CD4-positive, alpha-beta T cell treated with Interleukin-12 subunit alpha and Interleukin-12 subunit beta, for 1 hour (primary cell): ENCODE measurements around the gene IFNA14.
A peak's percentile ranks its signal among the peaks of the same experiment; 100 is the strongest.
"Not testable (repeated sequence)": the region's sequence is repeated elsewhere in the genome, so short reads cannot be mapped to it uniquely, and the experiment has no call there.

ENCODE experiments used
- DNase-seq: peaks from one replicate; pipeline ENCODE4 v3.0.0-alpha.2; 2020

The IFNA14 gene

DNA sequence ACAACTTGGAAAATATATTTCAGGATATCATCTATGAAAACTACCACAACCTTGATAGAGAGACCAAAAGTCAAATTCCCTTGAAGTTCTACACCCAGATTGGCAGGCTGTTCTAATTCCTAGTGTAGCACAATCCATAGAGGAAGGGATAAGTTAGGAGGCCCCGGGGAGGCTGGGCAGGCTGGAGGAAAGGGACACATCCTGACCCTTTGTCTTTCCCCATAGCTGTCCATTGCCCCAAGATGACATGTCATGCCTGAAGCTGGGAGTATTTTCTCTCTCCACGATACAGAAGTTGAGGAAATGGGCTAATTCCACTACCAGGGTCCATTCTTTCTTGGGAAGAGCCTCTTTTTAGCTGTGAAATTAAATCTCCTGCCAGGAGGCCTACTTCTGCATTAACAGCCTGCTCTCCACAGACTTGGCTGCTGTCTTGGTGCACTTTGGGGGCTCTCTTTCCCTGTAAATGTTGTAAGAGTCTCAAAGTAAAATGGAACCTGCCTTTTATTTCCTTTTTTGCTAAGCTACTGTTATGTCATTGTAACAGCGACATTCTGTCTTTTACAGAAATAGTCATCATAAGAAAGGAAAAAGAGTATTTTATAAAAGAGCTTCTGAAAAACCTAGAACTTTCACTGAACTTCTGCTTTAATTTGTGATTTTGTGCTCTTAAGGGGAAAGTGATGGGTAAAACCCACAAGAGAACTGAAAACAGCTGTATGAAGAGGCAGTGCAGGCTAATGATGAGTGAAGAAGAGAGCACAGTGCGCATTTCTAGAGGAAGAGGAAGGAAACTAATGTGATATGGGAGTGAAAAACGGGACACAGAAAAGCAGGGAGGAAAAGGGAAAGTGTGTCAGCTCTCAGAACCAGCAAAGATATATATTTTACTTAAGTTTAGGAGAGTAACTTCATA is 26.1 kb downstream of the IFNA14 start:
- DNase-seq = peak; percentile 7

DNA sequence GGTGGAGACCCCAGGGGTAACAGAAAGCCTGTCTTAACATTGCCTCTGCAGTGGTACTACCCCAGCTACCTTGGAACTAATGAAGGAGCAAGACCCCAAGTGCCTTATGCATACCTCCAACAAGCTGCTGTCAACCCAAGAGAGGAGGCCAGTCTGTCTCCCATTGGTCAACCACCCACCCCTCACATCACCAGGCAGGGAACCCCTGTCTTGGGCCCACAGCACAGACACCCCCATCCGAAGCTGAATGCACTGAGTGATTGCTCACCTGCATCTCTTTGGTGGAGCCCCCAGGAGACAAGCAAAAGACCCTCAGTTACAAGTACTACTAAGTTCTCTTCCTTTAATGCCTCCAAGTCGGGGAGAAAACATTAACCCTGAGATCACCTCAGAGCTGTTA is 27.6 kb downstream of the IFNA14 start:
- not testable (repeated sequence) for DNase-seq

DNA sequence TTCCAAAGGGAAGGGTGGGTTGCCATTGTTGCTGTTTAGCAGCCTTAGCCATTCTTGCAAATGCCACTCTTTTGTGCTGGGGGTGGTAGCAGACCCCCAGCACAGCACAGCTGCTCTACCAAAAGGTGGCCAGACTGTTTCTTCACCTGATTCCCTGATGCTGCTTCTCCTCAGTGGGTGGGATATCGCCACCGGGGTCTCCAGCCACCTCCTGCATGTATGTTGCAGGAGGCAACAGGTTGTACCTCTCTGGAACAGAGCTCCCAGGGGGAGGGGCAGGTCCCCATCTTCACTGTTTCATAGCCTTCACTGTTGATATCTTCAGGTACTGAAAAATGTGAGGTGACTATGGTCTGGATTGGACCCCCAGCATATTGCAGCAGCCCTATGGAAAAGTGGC is 29.0 kb downstream of the IFNA14 start:
- DNase-seq = not testable (repeated sequence)

DNA sequence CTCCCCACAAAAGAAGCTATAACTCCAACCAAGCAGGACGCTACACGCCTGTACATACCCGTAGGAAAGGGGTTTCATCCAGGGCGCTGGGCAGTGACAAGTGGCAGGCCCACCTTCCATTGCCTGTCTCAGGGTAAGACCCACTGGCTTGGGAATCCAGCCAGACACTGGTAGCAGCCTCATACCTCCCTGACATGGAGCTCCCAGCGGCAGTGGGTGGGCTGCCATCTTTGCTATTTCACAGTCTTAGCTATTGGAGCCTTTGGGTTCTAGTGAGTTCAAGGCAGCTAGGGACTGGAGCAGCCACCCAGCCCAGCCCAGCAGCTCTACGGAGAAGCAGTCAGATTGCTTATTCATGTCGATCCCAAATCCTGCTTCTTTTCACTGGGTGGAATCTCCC is 29.5 kb downstream of the IFNA14 start:
- DNase-seq = no peak

DNA sequence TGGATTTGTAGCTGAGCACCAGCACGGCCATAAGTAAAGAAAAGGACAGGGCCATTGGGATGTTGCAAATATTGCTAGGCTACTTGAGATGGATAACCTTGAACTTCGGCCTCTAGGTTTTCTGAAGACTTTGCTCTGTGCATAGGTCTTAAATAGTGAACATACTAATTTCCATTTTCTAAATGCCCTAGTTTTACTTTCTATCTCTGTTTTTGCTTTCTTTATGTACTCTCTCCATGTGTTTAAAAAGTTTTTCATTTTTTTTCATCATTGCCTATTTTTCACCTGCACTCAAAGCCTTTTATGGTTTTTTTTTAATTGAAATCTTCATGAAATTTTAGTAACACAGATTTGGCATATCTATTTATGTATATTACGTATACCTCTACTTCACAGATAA is 32.8 kb downstream of the IFNA14 start, which contains the start of gene IFNA10:
Gene IFNA10, minus strand, starts transcription at position 101 of the 400 bp plus-strand sequence. Its CDS starts 46 bp downstream, at position 55.
- not testable (repeated sequence) for DNase-seq

DNA sequence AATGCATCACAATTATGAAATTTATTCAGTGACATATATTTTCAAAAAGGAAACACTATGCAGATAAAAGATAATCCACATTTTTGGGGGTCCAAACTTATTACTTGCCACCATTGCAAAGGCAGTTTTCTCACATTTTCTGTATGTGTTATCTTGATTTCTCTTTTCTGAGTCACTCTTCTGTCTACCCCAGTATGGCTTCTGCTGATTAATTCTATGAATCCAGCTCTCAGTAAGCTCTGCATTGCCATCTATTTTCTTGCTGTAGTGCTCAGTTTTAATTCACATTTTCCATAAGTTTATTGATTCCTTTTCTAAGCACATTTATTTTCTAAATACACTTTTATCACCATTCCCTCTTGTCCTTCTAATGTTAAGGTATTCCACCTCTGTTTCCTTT is 34.6 kb downstream of the IFNA14 start:
- no peak for DNase-seq

DNA sequence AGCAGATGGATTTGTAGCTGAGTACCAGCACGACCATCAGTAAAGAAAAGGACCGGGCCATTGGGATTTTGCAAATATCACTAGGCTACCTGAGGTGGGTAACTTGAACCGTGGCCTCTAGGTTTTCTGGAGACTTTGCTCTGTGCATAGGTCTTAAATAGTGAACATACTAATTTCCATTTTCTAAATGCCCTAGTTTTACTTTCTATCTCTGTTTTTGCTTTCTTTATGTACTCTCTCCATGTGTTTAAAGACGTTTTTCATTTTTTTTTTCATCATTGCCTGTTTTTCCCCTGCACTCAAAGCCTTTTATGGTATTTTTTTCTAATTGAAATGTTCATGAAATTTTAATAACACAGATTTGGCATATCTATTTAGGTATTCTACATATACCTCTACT is 37.7 kb downstream of the IFNA14 start, which contains the start of gene IFNA7:
Gene IFNA7, minus strand, starts transcription at position 101 of the 400 bp plus-strand sequence. Its CDS starts 40 bp downstream, at position 61.
- not testable (repeated sequence) for DNase-seq

DNA sequence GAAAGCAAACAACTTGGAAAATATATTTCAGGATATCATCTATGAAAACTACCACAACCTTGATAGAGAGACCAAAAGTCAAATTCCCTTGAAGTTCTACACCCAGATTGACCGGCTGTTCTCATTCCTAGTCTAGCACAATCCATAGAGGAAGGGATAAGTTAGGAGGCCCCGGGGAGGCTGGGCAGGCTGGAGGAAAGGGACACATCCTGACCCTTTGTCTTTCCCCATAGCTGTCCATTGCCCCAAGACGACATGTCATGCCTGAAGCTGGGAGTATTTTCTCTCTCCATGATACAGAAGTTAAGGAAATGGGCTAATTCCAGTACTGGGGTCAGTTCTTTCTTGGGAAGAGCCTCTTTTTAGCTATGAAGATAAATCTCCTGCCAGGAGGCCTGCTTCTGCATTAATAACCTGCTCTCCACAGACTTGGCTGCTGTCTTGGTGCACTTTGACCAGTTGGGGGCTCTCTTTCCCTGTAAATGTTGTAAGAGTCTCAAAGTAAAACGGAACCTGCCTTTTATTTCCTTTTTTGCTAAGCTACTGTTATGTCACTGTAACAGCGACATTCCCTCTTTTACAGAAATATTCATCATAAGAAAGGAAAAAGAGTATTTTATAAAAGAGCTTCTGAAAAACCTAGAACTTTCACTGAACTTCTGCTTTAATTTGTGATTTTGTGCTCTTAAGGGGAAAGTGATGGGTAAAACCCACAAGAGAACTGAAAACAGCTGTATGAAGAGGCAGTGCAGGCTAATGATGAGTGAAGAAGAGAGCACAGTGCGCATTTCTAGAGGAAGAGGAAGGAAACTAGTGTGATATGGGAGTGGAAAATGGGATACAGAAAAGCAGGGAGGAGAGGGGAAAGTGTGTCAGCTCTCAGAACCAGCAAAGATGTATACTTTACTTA is 44.7 kb downstream of the IFNA14 start:
- peak; percentile 66 for DNase-seq
